ENCODE results near the gene GPR42.

- TF ChIP-seq CTCF (IDR thresholded peaks at IDR 0.05) = no peak
- no peak for TF ChIP-seq POLR2A (IDR thresholded peaks at IDR 0.05)
Observed at GRCh38 chr19:35419805-35420204, 48.9 kb downstream of the GPR42 start.

Measured in adrenal gland (tissue), 5 donors.